SHP77 (cell line): ENCODE measurements around the gene PHAF1.

ENCODE experiments used
- DNase-seq, 2 experiments: peaks; one replicate each; lab custom pipeline; 2025; lab: John Stamatoyannopoulos, UW

The PHAF1 gene

GRCh38 chr16:67147437-67148140 lies 37.8 kb downstream of the PHAF1 start:
- no peak for DNase-seq

GRCh38 chr16:67148221-67148620 lies 38.5 kb downstream of the PHAF1 start:
- DNase-seq, result no peak

GRCh38 chr16:67148656-67149275 lies 39.0 kb downstream of the PHAF1 start:
- no peak for DNase-seq

GRCh38 chr16:67149276-67150046 lies 39.7 kb downstream of the PHAF1 start:
- DNase-seq, result no peak

GRCh38 chr16:67150047-67150832 lies 40.5 kb downstream of the PHAF1 start:
- no peak for DNase-seq

GRCh38 chr16:67150833-67151396 lies 41.2 kb downstream of the PHAF1 start, which contains the start of gene B3GNT9:
TSS of gene B3GNT9 (minus strand) at chr16:67150998. CDS start at chr16:67150485, 513 bp downstream.
- DNase-seq, result no peak

GRCh38 chr16:67151431-67152097 lies 41.8 kb downstream of the PHAF1 start:
- DNase-seq, result no peak

GRCh38 chr16:67154578-67155294 lies 45.0 kb downstream of the PHAF1 start:
- no peak for DNase-seq

GRCh38 chr16:67155295-67156142 lies 45.8 kb downstream of the PHAF1 start:
- DNase-seq, result peak; percentile 72 to 74

- no peak for DNase-seq
These were observed 46.6 kb downstream of the PHAF1 start for GRCh38 chr16:67156143-67156844.

GRCh38 chr16:67157106-67157748 lies 47.5 kb downstream of the PHAF1 start:
- no peak for DNase-seq

- no peak for DNase-seq
These were observed 48.3 kb downstream of the PHAF1 start for GRCh38 chr16:67157892-67158635.

GRCh38 chr16:67158637-67159600 lies 49.2 kb downstream of the PHAF1 start:
- peak in 1 of 2 experiments; percentile 24 for DNase-seq

- DNase-seq, result peak in 1 of 2 experiments; percentile 41
These were observed 51.9 kb downstream of the PHAF1 start for GRCh38 chr16:67161595-67162058.

GRCh38 chr16:67162506-67163163 lies 52.9 kb downstream of the PHAF1 start:
- no peak for DNase-seq
